ENCODE measurements around the gene AQP6.

AQP6 gene, protein sequence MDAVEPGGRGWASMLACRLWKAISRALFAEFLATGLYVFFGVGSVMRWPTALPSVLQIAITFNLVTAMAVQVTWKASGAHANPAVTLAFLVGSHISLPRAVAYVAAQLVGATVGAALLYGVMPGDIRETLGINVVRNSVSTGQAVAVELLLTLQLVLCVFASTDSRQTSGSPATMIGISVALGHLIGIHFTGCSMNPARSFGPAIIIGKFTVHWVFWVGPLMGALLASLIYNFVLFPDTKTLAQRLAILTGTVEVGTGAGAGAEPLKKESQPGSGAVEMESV

DNA sequence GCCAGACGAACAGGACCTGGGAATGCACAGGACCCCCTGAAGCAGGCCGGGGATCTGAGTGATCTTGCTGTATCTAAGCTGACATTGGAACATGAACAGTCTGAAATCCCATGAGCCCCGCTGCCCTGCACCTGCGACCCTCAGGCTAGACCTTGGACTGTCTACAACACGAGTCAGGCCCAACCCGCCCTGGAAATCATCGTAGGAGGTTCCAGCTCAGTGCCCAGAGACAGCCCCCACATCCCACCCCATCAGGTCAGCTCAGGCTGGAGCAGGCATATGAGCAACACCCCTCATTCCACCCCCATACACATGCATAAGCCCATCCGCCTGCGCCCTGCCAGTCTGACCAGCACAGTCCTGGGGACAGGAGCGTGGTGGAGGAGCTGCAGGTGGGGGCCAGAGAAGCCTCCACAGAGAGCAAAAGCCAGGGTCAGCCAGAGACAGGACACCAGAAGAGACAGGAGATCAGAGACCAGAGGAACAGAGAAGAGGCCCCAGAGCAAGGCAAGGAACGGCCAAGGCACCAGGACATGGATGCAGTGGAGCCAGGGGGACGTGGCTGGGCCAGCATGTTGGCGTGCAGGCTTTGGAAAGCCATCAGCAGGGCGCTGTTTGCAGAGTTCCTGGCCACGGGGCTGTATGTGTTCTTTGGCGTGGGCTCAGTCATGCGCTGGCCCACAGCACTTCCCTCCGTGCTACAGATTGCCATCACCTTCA, at the start of gene AQP6:
TSS of gene AQP6 (plus strand) at position 307 of the 720 bp plus-strand sequence. CDS start at position 534, 227 bp downstream.
- no peak for DNase-seq (ENCODE audit: low read depth)

DNA sequence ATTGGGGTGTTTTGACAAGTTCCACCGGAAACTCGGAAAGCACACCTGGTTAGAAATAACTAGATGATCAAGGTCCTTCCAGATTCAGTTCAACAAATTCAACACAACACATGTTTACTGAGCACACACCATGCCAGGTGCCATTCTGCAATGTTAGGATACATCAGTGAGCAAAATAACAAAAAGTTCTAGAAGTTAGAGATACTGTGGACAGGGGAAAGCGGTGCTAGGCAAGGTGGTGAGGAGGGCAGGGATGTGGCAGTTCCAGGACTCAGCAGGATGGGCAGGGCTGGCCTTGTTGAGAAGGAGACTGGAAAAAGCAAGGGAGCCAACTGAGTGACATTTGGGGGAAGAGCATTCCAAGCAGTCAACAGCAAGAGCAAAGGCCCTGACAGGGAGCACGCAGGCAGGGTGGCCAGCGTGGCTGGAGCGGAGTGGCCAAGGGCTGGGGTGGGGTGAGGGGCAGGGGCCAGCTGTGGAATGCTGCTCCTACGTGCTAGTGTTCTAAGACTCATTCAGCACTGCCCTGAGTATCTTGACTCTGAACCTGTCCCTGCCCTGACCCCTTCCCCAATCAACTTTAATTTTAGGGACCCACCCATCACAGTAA, 49.6 kb upstream of the AQP6 start:
- DNase-seq (ENCODE audit: low read depth) = no peak

DNA sequence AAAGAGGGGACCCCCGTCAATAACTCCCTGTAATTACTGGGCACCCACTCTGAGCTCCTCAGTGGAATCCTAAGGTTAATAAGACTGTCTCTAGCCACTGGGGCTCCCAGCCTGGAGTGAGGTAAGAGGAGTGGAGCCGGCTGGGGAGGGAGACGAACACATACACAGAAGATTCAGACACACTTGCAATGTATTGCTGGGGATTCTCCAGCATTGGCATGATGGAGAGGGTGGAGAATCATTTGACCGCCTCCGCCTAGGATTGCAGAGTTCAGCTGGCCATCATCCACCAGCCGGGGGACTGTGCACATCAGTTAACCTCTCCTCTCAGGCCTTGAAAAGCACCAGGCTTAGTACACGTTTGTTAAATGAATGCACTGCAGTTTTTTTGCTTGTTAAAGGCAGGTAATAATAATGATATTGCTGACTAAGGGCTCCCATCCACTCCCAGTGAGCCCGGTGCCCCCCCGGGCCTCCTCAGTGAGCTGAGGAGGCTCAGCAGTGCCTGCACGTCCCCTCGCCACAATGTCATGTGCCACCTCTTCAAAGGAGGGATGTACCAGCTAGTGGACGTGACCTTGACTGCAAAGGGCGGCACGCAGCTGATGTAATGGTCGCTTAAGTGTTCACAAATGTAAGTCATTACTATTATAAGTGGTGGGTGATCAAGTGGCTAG, 48.7 kb upstream of the AQP6 start:
- DNase-seq (ENCODE audit: low read depth) = no peak

DNA sequence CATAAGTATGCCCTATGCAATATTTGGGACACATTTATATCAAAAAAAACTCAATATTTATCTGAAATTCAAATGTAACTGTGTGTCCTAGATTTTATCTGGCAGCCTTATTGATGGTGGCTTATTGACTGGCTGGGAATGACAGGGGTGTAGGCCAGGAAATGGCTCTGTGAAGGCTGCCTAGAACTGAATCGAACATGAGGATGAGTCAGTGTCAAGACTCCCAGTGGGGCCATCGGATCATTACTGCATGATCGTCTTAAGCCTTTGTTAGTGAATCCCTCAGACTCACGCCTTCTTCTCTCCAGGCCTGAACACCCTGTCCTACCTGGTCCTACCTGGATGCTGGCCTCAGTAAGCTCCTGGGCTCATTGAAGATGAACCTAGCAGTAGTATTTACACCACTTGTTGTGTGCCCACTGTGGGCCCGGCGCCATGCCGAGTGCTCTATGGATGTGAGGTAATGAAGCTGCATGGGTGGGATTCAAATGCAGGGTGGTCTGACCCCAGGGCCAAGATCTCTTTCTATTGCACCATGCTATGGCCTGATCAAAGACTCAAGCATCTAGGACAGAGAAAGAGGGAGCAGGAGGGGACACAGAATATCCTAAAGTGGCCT, 48.0 kb upstream of the AQP6 start:
- no peak for DNase-seq (ENCODE audit: low read depth)

DNA sequence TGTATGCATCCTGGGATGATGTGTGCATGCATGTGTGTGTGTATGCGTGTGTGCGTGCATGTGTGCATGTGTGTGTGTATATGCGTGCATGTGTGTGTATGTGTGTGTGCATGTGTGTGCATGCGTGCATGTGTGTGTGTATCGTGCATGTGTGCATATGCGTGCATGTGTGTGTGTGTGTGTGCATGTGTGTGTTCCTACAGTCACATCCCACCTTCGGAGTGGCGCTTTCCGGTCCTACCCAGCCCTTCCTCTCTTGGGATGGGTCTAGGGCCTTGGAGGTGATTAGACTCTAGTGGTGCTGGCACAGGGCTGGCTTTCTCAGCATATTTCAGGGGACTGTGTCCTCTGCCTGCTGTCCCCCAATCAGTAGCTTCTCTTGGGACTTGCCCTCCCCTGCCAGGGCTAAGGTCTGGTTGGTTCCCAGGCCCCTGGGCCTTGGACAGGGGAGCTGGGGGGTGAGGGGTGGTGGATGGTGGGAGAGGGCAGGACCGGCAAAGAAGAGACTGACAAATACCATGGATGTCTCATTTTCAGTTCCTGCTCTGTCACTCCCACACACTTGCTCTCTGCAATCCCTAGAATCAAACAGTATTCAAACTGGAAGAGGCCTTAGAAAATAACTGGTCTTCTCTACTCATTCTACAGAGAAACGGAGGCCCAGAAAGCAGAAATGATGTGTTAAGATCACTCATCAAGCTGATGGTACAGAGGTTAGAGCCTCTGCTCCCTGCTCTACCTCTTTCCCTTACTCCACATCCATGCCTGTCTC, 47.1 kb upstream of the AQP6 start:
- no peak for DNase-seq (ENCODE audit: low read depth)

DNA sequence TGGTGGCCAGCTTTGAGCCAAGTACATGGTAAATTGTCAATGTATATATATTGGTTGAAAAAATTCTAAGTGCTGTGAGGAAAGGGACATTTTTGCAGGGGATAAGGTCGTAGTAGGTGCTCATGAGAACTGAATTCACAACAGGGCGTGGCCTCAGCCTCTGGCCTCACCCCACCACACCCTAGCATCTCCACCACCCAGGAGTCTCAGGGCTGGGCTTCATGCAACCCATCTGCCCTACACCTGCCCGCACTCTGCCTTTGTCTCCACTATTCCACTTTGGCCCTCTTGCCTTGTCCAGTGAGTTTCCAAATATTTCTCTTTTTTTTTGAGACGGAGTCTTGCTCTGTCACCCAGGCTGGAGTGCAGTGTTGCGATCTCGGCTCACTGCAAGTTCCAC, 44.3 kb upstream of the AQP6 start:
- no peak for DNase-seq (ENCODE audit: low read depth)

DNA sequence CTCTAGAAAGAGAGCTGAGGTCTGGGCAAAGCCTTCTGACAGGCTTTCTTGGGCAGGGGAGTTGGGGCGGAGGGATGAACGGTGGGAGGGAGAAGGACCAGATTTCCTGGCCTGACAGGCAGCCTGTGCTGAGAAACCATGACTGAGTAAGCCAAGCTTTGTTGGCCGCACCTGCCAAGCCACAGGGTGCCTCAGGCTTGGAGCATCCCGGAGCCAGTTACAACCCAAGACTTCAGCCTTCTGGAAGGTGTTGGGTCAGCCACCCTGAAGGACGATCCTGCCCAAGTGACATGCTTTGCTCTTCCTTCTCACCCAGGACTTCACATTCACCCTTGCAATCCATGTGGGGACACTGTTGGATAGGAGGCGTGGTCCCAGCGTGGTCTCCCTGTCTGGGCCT, 43.2 kb upstream of the AQP6 start:
- DNase-seq (ENCODE audit: low read depth) = no peak

DNA sequence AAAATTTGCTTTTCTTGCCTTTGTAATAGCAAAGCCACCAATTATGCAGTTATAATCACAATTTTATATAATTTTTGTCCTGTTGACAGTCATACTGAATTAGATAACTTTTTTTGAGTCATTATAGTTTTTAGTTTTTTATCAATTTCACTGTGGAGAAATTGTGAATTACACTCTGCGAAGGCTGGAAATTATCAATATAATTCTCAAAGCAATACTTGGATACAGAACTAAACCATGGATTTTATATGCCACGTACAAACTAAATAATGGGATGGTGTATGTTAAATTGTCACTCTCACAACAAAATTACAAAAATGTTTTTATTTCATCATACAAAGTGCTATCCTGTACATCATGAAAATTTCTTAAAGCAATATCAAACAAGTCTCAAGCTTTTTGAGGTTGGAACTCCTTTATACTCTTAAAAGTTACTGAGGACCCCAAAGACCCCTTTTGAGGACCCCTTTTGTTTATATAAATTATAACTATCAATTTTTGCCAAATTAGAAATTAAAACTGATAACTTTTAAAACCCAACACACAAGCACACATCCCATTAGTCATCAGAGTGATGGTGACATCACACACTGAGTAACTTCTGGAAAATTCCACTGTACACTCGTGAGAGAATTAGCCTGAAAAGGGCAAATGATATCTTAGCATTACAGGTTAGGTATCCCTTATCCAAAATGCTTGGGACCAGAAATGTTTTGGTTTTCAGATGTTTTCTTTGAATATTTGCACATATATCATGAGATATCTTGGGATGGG, 42.0 kb upstream of the AQP6 start:
- peak; percentile 28 for DNase-seq (ENCODE audit: low read depth)

DNA sequence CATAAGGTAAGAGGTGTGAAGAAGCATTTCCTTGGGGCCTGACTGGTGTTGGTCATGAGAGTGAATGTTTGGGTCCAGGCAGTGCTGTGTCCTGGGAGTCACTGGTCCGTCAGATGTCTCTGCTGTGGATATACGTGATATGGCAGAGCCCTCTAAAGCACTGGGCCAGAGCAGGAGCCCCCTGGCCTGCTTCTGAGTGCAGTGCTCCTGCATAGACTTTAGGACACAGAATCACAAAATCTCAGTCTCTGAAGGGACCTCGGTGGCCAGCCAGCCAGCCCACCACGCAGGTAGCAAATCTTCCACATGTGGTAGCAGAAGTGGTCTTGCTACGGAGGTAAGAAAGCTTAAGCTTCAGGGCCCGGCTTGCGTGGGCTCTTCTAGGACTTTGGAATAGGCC, 40.7 kb upstream of the AQP6 start:
- no peak for DNase-seq (ENCODE audit: low read depth)

DNA sequence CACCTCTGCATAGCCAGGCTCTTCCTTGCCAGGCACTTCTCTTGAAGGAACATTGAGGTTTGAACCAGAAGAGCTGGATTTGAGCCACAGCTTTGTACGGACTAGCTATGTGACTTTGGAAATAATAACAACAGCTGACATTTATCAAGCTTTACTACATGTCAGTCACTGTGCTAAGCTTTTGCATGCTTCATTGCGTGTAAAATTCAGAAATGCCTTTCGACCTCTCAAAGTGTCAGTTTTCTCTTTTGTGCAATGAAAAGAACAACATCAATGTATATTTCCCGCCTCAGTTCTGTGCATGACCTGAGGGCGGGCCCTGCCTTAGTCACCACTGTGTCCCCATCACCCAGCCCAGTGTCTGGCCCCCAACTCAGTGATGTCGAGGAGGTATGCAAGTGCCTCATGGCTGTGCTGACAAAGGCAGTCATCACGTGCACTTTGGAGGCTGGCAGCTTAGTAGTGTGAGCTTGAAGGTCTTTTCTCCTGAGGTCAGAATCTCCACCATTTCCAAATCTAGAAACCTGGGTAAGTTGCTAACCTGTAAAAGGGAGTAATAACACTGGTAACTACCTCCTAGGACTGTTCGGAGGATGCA, 40.1 kb upstream of the AQP6 start:
- DNase-seq (ENCODE audit: low read depth) = no peak

DNA sequence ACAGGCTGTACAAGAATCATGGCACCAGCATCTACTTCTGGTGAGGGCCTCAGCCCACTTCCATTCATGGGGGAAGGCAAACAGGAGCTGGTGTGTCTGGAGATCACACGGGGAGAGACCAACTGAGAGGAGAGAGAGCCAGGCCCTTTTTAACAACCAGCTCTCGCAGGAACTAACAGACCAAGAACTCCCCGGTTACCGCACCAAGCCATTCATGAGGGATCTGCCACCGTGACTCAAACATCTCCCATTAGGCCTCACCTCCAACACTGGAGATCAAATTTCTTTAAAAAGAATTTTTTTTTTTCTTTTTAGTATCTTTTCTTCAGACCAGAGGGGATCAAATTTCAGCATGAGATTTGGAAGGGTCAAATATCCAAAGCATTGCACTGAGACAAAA, 39.0 kb upstream of the AQP6 start:
- no peak for DNase-seq (ENCODE audit: low read depth)

DNA sequence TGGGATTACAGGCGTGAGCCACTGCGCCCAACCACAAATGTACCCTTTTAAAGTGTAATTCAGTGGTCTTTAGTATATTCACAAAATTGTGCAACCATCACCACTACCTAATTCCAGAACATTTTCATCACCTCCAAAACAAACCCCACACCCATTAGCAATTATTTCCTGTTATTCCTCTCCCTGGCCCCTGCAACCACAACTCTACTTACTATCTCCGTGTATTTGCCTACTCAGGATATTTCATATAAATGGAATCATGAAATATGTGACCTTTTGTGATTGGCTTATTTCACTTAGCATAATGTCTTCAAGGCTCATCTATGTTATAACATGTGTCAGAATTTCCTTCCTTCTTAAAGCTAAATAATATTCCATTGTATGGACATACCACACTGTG, 38.2 kb upstream of the AQP6 start:
- DNase-seq (ENCODE audit: low read depth) = no peak

DNA sequence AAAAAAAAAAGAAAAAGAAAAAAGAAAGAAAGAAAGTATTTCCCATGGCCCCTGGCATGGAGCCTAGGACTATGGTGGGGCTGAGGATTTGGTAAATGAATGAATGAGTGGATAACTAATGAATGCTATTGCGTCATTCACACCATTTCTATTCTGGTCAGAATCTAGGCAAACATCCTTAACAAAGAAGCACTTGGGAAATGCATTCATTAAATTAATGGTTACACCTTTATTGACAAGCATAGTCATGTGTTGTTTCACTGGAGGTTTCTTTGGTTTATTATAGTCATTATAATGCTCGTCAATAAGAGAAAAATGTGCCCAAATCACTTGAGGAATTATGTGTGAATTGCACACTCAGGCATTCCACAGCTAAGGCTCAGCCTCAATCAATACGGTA, 35.8 kb upstream of the AQP6 start:
- no peak for DNase-seq (ENCODE audit: low read depth)

DNA sequence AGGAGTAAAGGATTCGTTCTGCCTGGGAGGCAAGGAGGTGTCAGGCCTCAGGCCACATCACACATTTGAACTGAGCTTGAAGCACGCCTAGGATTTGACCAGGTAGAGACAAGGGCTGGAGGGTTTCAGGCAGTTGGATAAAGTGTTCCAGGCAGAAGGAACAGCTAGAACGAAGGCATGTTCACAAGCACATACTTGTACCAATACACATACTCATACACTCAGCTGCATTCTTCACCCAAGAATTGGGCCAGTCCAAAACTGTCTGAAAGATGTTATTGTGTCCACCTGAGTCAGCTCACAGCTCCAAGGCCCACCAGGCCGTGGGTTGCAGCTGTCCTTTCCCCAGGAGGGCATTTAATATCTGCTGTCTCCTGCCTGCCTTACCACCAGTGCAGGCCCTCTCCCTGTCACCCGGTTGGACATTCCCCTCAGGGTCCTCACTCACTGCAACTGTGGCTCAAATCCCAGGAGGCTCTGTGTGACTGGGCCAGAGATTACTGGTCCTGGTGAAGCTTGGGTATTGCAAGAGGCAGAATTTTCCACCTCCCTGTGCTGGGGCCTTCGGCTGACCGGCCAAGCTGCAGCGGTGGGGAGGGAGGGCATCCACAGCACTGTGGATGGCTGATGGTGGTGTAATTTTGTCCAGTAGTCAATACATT, 35.0 kb upstream of the AQP6 start:
- no peak for DNase-seq (ENCODE audit: low read depth)

DNA sequence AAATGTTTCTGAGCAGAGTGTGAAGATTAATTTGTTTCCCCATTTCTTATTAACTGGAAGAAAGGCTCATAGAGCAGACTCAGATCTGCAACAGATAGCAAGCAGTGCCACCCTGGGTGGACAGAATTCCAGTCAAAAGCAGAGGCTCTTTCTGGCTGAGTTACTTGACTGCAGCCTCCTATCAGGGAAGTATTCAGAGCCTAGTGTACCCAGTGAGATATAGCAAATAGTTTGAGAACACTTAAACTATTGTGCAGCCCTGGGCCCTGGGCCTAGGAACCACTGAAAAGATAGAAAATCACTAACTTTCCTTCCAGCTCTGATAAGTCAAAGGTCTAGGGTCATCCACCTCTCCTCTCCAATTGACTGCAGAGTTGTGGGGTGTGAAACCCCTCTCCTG, 33.4 kb upstream of the AQP6 start:
- DNase-seq (ENCODE audit: low read depth) = no peak

DNA sequence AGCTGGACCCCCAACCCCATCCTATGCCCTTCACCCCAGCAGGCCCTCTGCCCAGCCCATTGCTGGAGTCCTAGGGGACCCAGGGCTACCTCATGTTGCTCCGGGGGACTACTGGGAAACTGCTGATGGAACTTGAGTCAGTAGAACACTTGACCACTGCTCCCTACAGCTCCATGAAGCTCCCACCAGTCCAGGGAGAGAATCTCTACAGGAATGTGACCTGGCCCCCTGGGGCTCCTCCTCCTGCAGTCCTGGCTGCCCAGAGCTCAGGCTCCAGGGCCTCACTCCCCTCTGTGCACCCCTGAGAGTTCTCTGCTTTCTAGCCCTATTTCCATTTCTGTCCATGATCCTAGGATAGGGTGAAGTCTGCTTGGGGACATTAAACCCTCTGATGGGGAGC, 33.0 kb upstream of the AQP6 start:
- no peak for DNase-seq (ENCODE audit: low read depth)

DNA sequence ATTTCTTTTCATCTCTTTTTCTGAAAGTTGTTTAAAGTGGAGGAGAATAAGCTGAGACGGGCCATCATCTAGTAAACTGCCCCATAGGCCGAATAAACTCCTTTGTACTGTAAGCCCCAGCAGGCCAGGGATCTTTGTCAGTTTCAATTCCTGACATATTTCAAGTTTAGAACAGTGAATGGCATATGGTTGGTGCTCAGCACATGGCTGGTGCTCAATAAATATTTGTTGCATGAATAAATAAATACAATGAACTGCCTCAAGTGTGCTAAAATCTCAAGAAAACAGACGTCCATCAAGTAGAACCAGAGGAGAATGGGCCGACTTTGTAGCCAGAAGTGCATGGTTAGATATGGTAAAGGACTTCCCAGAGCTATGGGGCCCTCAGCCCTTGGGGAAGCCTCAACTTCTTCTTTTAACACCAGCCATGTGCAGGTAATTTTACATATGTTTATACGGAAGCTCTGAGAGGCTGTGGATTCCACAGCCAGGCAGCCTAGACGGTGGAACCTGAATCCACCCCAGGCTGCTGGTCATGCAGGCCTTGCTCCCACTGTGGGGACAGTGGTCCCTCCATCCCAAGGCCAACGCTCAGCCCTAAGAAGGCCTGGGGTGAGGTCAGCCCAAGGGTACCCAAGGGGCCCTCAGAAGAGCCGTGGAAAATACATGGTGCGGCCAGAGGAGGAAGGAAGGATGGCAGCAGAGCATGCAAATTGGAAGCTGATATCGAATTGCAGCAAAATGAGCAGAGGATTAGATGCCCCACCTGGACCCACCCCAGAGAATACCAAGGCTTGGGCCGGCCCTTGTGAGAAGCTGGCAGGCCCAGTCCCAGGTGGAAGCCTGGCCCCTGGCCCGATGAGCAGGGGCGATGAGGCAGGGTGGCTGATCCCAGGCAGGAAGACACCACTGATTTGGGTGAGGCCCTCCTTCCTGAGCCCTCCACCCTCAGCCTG, 30.9 kb upstream of the AQP6 start:
- DNase-seq (ENCODE audit: low read depth) = no peak

DNA sequence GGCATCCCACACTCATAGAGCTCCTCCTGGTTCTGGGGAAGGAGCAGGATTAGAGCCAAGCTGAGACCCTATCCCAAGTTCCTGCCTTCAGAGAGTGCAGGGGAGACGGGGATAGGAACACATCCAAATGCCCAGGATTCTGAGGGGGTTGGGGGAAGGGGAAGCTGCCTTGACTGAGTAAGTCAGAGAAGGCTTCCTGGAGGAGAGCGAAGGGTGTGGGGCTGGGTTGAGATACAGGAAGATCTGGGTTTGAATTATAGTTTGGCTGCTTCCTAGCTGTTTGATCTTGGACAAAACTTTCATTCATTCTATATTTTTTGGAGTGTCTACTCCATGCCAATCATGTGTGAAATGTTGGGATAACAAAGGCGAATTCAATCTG, 30.2 kb upstream of the AQP6 start:
- no peak for DNase-seq (ENCODE audit: low read depth)

Measured in GM04503 (cell line).